Suppressor macrophage treated with lipopolysaccharide for 4 hours (primary cell): ENCODE results near the gene HDAC7.
A peak's percentile ranks its signal among the peaks of the same experiment; 100 is the strongest.
"Not testable (repeated sequence)": the region's sequence is repeated elsewhere in the genome, so short reads cannot be mapped to it uniquely, and the experiment has no call there.

Experiments
- DNase-seq: peaks from one replicate; pipeline ENCODE4 v3.0.0-alpha.2; 2020

The HDAC7 gene

GRCh38 chr12:47848853-47849252 is 29.1 kb upstream of the HDAC7 start:
- no peak for DNase-seq

- no peak for DNase-seq
These were observed 26.7 kb upstream of the HDAC7 start for GRCh38 chr12:47846294-47846996.

- DNase-seq = no peak
These were observed 25.4 kb upstream of the HDAC7 start for GRCh38 chr12:47845081-47845480.

GRCh38 chr12:47844264-47845019 is 24.7 kb upstream of the HDAC7 start:
- no peak for DNase-seq

GRCh38 chr12:47843226-47843980 is 23.7 kb upstream of the HDAC7 start:
- no peak for DNase-seq

GRCh38 chr12:47842543-47842942 is 22.8 kb upstream of the HDAC7 start:
- not testable (repeated sequence) for DNase-seq

- DNase-seq = no peak
These were observed 22.2 kb upstream of the HDAC7 start for GRCh38 chr12:47841910-47842309.

- DNase-seq = no peak
These were observed 21.8 kb upstream of the HDAC7 start for GRCh38 chr12:47841501-47841900.

- no peak for DNase-seq
These were observed 20.9 kb upstream of the HDAC7 start for GRCh38 chr12:47840571-47840970.

GRCh38 chr12:47839214-47839876 is 19.6 kb upstream of the HDAC7 start:
- DNase-seq = no peak

GRCh38 chr12:47838286-47838931 is 18.7 kb upstream of the HDAC7 start:
- peak; percentile 46 for DNase-seq

GRCh38 chr12:47837190-47838171 is 17.8 kb upstream of the HDAC7 start:
- peak; percentile 70 for DNase-seq

- no peak for DNase-seq
These were observed 16.1 kb upstream of the HDAC7 start for GRCh38 chr12:47835831-47836155.

- DNase-seq = no peak
These were observed 15.5 kb upstream of the HDAC7 start for GRCh38 chr12:47835006-47835830.

- DNase-seq = no peak
These were observed 14.6 kb upstream of the HDAC7 start for GRCh38 chr12:47834199-47834903.

- no peak for DNase-seq
These were observed 13.9 kb upstream of the HDAC7 start for GRCh38 chr12:47833591-47834012.

GRCh38 chr12:47832263-47832933 is 12.7 kb upstream of the HDAC7 start:
- no peak for DNase-seq

GRCh38 chr12:47829584-47829983 is 9.9 kb upstream of the HDAC7 start:
- DNase-seq = no peak

- DNase-seq = peak; percentile 44
These were observed 9.3 kb upstream of the HDAC7 start for GRCh38 chr12:47828976-47829482.
